ENCODE data around the gene FAAP100.

FAAP100 gene

GRCh38 chr17:81540676-81541027 lies 11.5 kb downstream of the FAAP100 start:
- H3K4me3 ChIP-seq (ENCODE audit: low read depth, low read length) = no peak overlapping the region
- TF ChIP-seq CTCF (IDR thresholded peaks at IDR 0.05; ENCODE audit: low read depth, low read length) = no peak
- TF ChIP-seq POLR2A (IDR thresholded peaks at IDR 0.05; ENCODE audit: extremely low read depth, insufficient read length) = no peak
- TF ChIP-seq MYC (IDR thresholded peaks at IDR 0.05; ENCODE audit: low read depth, low read length) = no peak
- TF ChIP-seq MAX (IDR thresholded peaks at IDR 0.05; ENCODE audit: low read depth, low read length) = no peak
- no peak for DNase-seq (ENCODE audit: low read depth)

GRCh38 chr17:81539961-81540675 lies 12.0 kb downstream of the FAAP100 start:
- no peak for DNase-seq (ENCODE audit: low read depth)
- H3K4me3 ChIP-seq (ENCODE audit: low read depth, low read length) = no peak overlapping the region
- TF ChIP-seq CTCF (IDR thresholded peaks at IDR 0.05; ENCODE audit: low read depth, low read length) (no peak), MYC (IDR thresholded peaks at IDR 0.05; ENCODE audit: low read depth, low read length) (no peak), POLR2A (IDR thresholded peaks at IDR 0.05; ENCODE audit: extremely low read depth, insufficient read length) (no peak), MAX (IDR thresholded peaks at IDR 0.05; ENCODE audit: low read depth, low read length) (no peak)

GRCh38 chr17:81539571-81539900 lies 12.6 kb downstream of the FAAP100 start:
- no peak for DNase-seq (ENCODE audit: low read depth)
- no peak for TF ChIP-seq MYC (IDR thresholded peaks at IDR 0.05; ENCODE audit: low read depth, low read length)
- no peak for TF ChIP-seq POLR2A (IDR thresholded peaks at IDR 0.05; ENCODE audit: extremely low read depth, insufficient read length)
- TF ChIP-seq MAX (IDR thresholded peaks at IDR 0.05; ENCODE audit: low read depth, low read length) = no peak
- TF ChIP-seq CTCF (IDR thresholded peaks at IDR 0.05; ENCODE audit: low read depth, low read length) = no peak
- no peak overlapping the region for H3K4me3 ChIP-seq (ENCODE audit: low read depth, low read length)

- no peak overlapping the region for H3K4me3 ChIP-seq (ENCODE audit: low read depth, low read length)
- TF ChIP-seq MAX (IDR thresholded peaks at IDR 0.05; ENCODE audit: low read depth, low read length) (no peak), MYC (IDR thresholded peaks at IDR 0.05; ENCODE audit: low read depth, low read length) (no peak)
- DNase-seq (ENCODE audit: low read depth) = no peak
These were observed 13.2 kb downstream of the FAAP100 start for GRCh38 chr17:81538651-81539570.

- H3K4me3 ChIP-seq (ENCODE audit: low read depth, low read length) = no peak overlapping the region
- no peak for DNase-seq (ENCODE audit: low read depth)
- TF ChIP-seq MAX (IDR thresholded peaks at IDR 0.05; ENCODE audit: low read depth, low read length) = no peak
- TF ChIP-seq CTCF (IDR thresholded peaks at IDR 0.05; ENCODE audit: low read depth, low read length) = no peak
- TF ChIP-seq MYC (IDR thresholded peaks at IDR 0.05; ENCODE audit: low read depth, low read length) = no peak
- TF ChIP-seq POLR2A (IDR thresholded peaks at IDR 0.05; ENCODE audit: extremely low read depth, insufficient read length) = no peak
These were observed 14.1 kb downstream of the FAAP100 start for GRCh38 chr17:81537856-81538555.

Data from NB4 (cell line).